K562 (cell line): ENCODE measurements around the gene RNF224. TPM values are rescaled to one million over a fixed set of nuclear protein-coding genes. Genes with fewer than 3 reads are reported as not detected.
A peak's percentile ranks its signal among the peaks of the same experiment; 100 is the strongest.

Experiments used
- ATF1 ChIP-seq, 2 experiments: fragments of 450-650 bp in 1 of 2; IDR thresholded peaks; 2 replicates each; pipeline ENCODE4 v1.6.1; 2016; ENCODE audit warnings: missing compliant biosample characterization in 1 of 2, missing genetic modification characterization in 1 of 2
- ATF7 ChIP-seq: fragments of 450-650 bp; IDR thresholded peaks from 2 replicates; pipeline ENCODE4 v1.7.1; 2014; ENCODE audit warnings: mild to moderate bottlenecking, moderate library complexity
- CSDE1 ChIP-seq, 2 experiments: fragments of 450-650 bp; IDR thresholded peaks; 2 replicates each; pipeline ENCODE4 v1.6.1; 2016; ENCODE audit warnings: mild to moderate bottlenecking in 1 of 2
- EGR1 ChIP-seq: fragments of 450-650 bp; conservative IDR thresholded peaks from 2 replicates; pipeline ENCODE4 v1.6.1; 2017; ENCODE audit warnings: mild to moderate bottlenecking
- ETV5 ChIP-seq: sonication (generic); formaldehyde crosslinking; IDR thresholded peaks from 2 replicates; pipeline ENCODE4 v1.4.0; 2020; ENCODE audit warnings: low read depth, mild to moderate bottlenecking, missing genetic modification reagents
- HNRNPL ChIP-seq: fragments of 200-400 bp; formaldehyde crosslinking; IDR thresholded peaks from 2 replicates; pipeline ENCODE4 v1.6.1; 2017; ENCODE audit warnings: low read depth, mild to moderate bottlenecking, low read length
- KHSRP ChIP-seq: fragments of 450-650 bp; IDR thresholded peaks from 2 replicates; pipeline ENCODE4 v1.6.1; 2017
- KLF13 ChIP-seq: fragments of 450-650 bp; IDR thresholded peaks from 2 replicates; pipeline ENCODE4 v1.6.1; 2016; ENCODE audit warnings: missing genetic modification characterization, low read depth, mild to moderate bottlenecking, missing compliant biosample characterization, moderate library complexity, borderline replicate concordance
- MAZ ChIP-seq, 2 experiments: fragments of 450-650 bp in 1 of 2; sonication (generic) in 1 of 2; formaldehyde crosslinking; IDR thresholded peaks in 1 of 2; conservative IDR thresholded peaks in 1 of 2; 2 replicates each; pipeline versions ENCODE4 v1.4.0 to v1.5.0; 2020; ENCODE audit warnings: mild to moderate bottlenecking in 1 of 2, missing genetic modification reagents in 1 of 2
- MEF2A ChIP-seq: IDR thresholded peaks from 2 replicates; pipeline ENCODE4 v1.6.1; 2011; ENCODE audit warnings: low read depth, mild to moderate bottlenecking, low read length, moderate library complexity; ENCODE audit not compliant: control insufficient read depth
- MYC ChIP-seq, 2 experiments: fragments of 250-450 bp in 1 of 2; sonication (Bioruptor Pico) in 1 of 2; IDR thresholded peaks; 2 replicates each; pipeline versions ENCODE4 v1.5.1 to v1.6.1; 2012 to 2021; ENCODE audit warnings: low read depth in 2 of 2, borderline replicate concordance in 1 of 2, improper control_type of control experiment in 1 of 2, low read length in 1 of 2, mild to moderate bottlenecking in 1 of 2, moderate library complexity in 1 of 2
- POLR2G ChIP-seq: fragments of 200-400 bp; formaldehyde crosslinking; IDR thresholded peaks from 2 replicates; pipeline ENCODE4 v1.6.1; 2017; ENCODE audit warnings: low read depth, mild to moderate bottlenecking, antibody characterized with exemption, low read length, moderate library complexity
- RB1 ChIP-seq: fragments of 450-650 bp; IDR thresholded peaks from 2 replicates; pipeline ENCODE4 v1.6.1; 2017; ENCODE audit warnings: low read depth, mild to moderate bottlenecking
- SUPT5H ChIP-seq: fragments of 450-650 bp; IDR thresholded peaks from 2 replicates; pipeline ENCODE4 v1.6.1; 2016
- TFAP4 ChIP-seq: sonication (generic); formaldehyde crosslinking; IDR thresholded peaks from 2 replicates; pipeline ENCODE4 v1.8.0; 2022; ENCODE audit warnings: missing genetic modification reagents, mild to moderate bottlenecking, moderate library complexity, borderline replicate concordance
- TRIM24 ChIP-seq, 2 experiments: fragments of 450-650 bp; IDR thresholded peaks; 2 replicates each; pipeline ENCODE4 v1.6.1; 2016
- YY1 ChIP-seq, 3 experiments: IDR thresholded peaks; 2 replicates each; pipeline ENCODE4 v1.6.1; 2011; ENCODE audit warnings: low read length in 2 of 3, mild to moderate bottlenecking in 2 of 3, moderate library complexity in 2 of 3, borderline replicate concordance in 1 of 3, control low read depth in 1 of 3, low read depth in 1 of 3; ENCODE audit not compliant: insufficient read depth in 3 of 3, insufficient replicate concordance in 2 of 3, control insufficient read depth in 1 of 3, insufficient read length in 1 of 3; ENCODE audit errors: extremely low read depth in 1 of 3
- ZKSCAN1 ChIP-seq: fragments of 150-350 bp; IDR thresholded peaks from 2 replicates; pipeline ENCODE4 v1.6.1; 2016; ENCODE audit warnings: low read depth, low read length
- ZNF592 ChIP-seq: fragments of 450-650 bp; IDR thresholded peaks from 2 replicates; pipeline ENCODE4 v1.6.1; 2017; ENCODE audit warnings: antibody characterized with exemption, mild to moderate bottlenecking
- polyA plus RNA-seq, 8 experiments: library from polyadenylated mRNA; depleted of rRNA in 4 of 8; stranded (reverse) in 5 of 8; unstranded in 3 of 8; fragments of >200 nt; fragmentation: Nextera tagmentation in 2 of 8; fragmentation: Illumina TruSeq in 1 of 8; extraction: Ambion mirVana in 2 of 8; extraction: Trizol in 1 of 8; gene quantifications; 2 replicates each; pipeline versions ENCODE4 v1.2.1 to v1.2.3, GENCODE V29; 2011 to 2014; ENCODE audit warnings: inconsistent platforms in 1 of 8, missing spikeins in 1 of 8
- total RNA-seq, 7 experiments: library from RNA; depleted of rRNA in 6 of 7; stranded (reverse); fragments of >200 nt in 6 of 7; fragmentation: Illumina TruSeq in 2 of 7; extraction: Trizol in 2 of 7; gene quantifications; 2 replicates each; pipeline versions ENCODE4 v1.2.1 to v1.2.3, GENCODE V29; 2011 to 2021; ENCODE audit warnings: low replicate concordance in 1 of 7

Gene RNF224
- total and polyA plus RNA-seq, 9 of the 15 experiments (the other 6 are each of a cell fraction or from before 2014, with no cell fraction given), result not detected

- TF ChIP-seq MEF2A (no peak), ATF7 (peak; percentile 40; the same call in 1 of the 2 replicates), TRIM24 (IDR thresholded peaks at IDR 0.05) (peak in 1 of 2 experiments; percentile 46; a peak in 2 of 4 replicates), MYC (IDR thresholded peaks at IDR 0.05; ENCODE audit: low read depth, low read length) (peak; percentile 37; the same call in 1 of the 2 replicates), MYC (CRISPR knock-in tag; IDR thresholded peaks at IDR 0.05; ENCODE audit: borderline replicate concordance, low read depth) (no peak), EGR1 (0 out of 2 replicates have a peak, but pooled peaks have one; percentile 25), KLF13 (tag) (peak; percentile 91), RB1 (0 out of 2 replicates have a peak, but pooled peaks have one; percentile 21), YY1 (IDR thresholded peaks at IDR 0.05; ENCODE audit: borderline replicate concordance in 1 of 3, control insufficient read depth in 1 of 3, extremely low read depth in 1 of 3, insufficient read depth in 3 of 3, insufficient read length in 1 of 3, insufficient replicate concordance in 2 of 3, low read depth in 1 of 3, low read length in 2 of 3) (peak in 2 of 3 experiments; percentile 19 to 66), SUPT5H (peak; percentile 62), ZKSCAN1 (0 out of 2 replicates have a peak, but pooled peaks have one; percentile 47), TFAP4 (peak; percentile 63), ZNF592 (peak; percentile 82), HNRNPL (0 out of 2 replicates have a peak, but pooled peaks have one; percentile 28), ATF1 (CRISPR knock-in tag; IDR thresholded peaks at IDR 0.05) (no peak), ATF1 (tag; IDR thresholded peaks at IDR 0.05) (no peak), KHSRP (no peak), MAZ (CRISPR knock-in tag; conservative IDR thresholded peaks at IDR 0.05 in 1 of 2, IDR thresholded peaks at IDR 0.05 in 1 of 2) (peak; percentile 48 to 92; a peak in 2 of 4 replicates), ETV5 (peak; percentile 57; the same call in 1 of the 2 replicates), CSDE1 (IDR thresholded peaks at IDR 0.05) (no peak), POLR2G (peak; percentile 82)
Observed at GRCh38 chr9:137217276-137218211, 9.8 kb upstream of the RNF224 start (continued).
